GM21619 (cell line): ENCODE data around the gene CD247.
"Not testable (repeated sequence)": the region's sequence is repeated elsewhere in the genome, so short reads cannot be mapped to it uniquely, and the experiment has no call there.

ENCODE experiments used
- ATAC-seq: cut with Tn5 transposase; IDR thresholded peaks from one replicate; pipeline ENCODE4 v1.9.1; 2021; ENCODE audit not compliant: unreplicated experiment

The CD247 gene

GRCh38 chr1:167518331-167518700, at the start of gene CD247:
CD247 (minus strand) TSS chr1:167518529; CDS start chr1:167518465, 64 bp downstream.
- no peak for ATAC-seq

DNA sequence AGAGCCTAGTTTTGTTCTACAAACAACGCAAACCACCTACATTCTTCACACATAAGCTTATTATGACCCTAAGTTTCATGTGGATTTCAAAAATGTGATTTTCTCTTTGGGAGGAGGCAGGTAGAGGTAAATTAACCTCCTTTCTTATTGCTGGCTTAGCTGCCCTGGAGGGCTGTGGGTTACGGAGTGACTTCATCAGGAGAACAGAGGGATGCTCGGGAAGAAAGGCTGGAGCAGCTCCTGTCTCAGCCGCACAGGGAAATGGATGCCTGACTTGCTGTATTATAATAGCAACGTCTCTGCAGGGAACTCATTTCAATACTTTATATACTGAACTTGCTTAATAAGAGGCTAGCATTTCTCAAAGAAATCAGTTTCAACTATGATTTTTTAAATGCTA, 49.3 kb upstream of the CD247 start:
- ATAC-seq = no peak

DNA sequence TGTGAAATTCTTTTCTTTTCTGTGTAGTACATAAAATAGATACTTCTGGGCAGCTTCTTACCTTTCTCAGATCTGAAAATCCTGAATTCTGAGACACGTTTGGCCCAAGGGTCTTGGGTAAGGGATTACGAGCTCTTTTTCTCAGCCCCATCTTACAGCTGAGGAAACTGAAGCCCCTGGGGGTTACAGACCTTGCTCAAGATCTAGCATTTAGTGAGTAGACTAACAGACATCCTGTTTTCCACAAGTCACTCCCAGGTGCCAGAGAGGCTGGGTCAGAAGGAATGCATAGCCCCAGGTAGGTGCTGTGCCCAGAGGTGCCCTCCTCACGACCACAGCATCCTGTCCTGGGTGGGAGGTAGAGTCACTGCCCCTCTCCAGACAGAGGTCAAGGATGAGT, 48.4 kb upstream of the CD247 start:
- no peak for ATAC-seq

DNA sequence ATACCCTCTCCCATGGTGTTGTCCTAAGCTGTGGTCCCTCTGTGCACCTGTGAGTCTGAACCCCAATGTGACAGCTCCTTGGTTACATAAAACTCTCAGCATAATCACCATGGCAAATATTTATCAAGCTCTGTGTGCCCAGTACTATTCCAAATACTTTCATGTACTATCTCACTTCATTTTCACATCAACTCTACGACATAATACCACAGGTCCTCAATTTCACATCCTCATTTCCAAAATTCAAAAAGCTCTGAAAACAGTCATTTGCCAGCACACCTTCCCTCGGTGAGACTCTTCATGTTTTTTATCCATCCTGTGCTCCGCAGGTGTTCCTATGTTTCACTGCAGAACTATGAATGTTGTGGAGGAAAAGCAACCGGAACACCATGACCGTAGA, 47.6 kb upstream of the CD247 start:
- ATAC-seq = no peak

DNA sequence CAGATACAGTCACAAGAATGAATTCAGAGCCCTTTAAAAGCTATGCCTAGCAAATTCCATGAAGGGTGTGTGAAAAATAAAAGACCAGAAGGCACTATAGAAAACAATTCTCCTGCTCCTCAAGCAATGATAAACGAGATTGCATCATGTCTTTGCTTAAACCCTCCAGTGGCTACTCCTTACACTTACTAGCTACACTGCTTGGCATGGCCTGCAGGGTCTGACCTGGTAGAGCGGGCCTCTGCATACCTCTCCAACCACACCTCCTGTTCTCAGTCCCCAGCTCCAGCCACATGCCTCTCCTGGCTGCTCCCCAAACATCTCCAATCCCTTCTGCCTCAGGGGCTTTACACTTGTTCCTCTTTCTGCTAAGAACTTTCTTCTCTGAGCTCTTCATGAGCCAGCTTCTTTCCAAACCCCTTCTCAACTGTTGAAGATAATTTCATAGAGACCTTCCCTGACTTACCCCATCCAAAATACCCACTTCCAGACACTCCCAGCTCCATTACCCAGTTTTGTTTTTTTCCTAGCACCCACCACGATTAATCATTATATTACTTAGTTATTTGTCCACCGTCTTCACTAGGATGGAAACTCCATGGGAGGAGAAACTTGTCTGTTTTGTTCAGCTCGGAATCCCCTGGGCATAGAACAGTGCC, 46.4 kb upstream of the CD247 start:
- no peak for ATAC-seq

DNA sequence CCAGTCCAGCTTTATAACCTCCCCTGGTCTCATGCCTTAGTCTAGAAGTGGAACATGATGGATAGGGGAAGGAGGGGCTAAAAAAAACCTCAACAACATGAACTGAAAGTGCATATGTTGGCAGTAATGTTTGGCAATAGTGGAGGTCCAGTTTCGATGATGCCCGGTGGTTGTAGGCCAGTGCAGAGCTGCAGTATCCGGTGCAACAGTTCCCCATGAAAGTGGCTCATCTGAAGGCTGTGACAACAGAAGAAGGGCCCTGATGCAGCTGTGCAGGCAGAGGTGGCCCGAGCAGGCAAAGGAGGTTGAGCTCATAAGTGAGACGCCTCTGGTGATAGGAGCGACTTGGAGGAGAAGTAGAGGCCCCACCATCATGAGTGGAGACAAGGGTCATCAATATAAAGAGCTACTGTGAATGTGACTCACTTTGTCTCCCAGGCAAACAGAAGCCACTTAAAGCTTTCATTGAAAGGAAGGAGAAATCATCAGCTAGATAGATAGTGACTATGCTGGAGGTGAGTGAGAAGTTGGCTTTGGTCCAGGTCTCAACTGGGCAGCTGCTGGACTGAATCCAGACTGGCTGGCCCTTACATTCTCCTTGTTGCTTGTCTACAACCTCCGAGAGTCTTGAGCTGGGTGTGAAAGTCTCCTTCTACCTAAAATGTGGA, 45.4 kb upstream of the CD247 start:
- no peak for ATAC-seq

- no peak for ATAC-seq
Measured at GRCh38 chr1:167562702-167563101, 44.4 kb upstream of the CD247 start.

DNA sequence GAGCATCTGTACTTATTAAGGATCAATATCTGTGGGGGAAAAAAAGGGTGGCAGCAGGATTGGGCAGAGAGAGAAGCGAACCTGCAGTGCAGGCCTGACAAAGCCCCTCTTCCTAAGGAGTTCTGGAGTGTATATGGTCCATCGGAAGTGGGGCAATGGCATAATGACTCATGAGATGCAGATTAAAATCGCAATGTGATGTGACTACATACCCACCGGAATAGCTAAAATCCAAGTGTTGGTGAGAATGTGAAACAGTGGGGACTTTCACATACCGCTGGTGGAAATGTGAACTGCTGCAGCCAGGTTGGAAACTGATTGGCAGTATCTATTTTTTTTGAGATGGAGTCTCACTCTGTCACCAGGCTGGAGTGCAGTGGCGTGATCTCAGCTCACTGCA, 43.4 kb upstream of the CD247 start:
- no peak for ATAC-seq

- ATAC-seq = no peak
Measured at GRCh38 chr1:167555971-167556714, 37.8 kb upstream of the CD247 start.

DNA sequence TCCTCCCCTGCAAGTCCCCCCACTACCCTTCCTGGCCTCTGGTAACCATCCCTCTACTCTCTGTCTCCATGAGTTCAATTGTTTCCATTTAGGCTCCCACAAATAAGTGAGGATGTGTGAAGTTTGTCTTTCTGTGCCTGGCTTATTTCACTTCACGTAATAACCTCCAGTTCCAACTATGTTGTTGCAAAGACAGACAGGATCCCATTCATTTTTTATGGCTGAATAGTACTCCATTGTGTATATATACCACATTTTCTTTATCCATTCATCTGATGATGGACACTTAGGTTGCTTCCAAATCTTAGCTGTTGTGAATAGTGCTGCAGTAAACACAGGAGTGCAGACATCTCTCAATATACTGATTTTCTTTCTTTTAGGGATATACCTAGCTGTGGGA, 36.7 kb upstream of the CD247 start:
- not testable (repeated sequence) for ATAC-seq

GRCh38 chr1:167554028-167554779, 35.9 kb upstream of the CD247 start:
- ATAC-seq = peak; percentile 15

- ATAC-seq = peak; percentile 99
Measured at GRCh38 chr1:167553136-167554027, 35.1 kb upstream of the CD247 start, which contains the start of gene CREG1. CREG1 (minus strand) TSS chr1:167553762.

GRCh38 chr1:167551362-167551761, 33.0 kb upstream of the CD247 start:
- no peak for ATAC-seq

GRCh38 chr1:167548059-167548932, 30.0 kb upstream of the CD247 start:
- no peak for ATAC-seq

DNA sequence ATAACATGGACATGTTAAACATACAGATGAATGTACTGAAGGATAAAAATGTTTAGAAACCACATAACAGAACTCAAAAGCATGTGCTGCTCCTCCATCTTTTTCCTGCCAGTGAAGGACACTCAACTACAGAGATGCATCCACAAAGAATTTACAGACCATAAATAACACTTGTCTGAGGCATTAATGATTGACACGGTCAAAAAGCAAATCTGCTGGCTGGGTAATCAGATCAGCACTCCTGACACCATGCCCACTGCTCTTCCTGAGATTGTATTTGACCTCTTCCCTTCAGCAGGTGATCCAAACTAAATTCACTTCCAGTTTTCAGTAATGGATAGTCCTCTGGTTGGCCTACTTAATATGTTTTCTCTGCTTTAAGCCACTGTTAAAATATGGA, 28.6 kb upstream of the CD247 start:
- ATAC-seq = no peak

- no peak for ATAC-seq
Measured at GRCh38 chr1:167545349-167545748, 27.0 kb upstream of the CD247 start.

DNA sequence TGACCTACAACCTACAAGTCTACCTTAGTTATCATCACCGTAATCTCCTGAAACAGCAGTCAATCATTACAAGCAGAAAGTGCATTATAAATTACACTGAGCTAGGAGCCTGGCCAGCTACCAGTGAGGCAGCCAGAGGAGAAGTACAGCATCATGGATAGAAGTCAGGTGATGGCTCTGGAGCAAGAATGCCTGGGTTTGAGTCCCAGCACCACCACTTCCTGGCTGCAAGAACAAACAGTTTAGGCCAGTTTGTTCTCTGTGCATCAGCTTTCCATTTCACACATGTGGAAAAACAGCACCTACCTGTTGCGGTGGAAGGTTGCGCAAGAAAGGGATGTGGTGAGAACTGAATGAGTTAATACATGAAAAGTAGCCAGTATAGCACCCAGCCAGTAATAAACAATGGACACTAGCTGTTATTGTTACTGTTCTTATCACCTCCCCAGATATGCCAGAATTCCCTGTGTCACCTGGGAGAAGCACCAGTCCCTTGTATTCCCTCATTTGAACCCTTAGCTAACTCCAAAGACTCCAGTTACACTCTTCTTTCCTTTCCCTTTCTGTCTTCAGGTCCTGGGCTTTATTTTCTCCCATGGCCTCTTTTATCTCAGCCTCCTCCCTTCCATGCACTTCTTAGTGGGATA, 26.2 kb upstream of the CD247 start:
- no peak for ATAC-seq

DNA sequence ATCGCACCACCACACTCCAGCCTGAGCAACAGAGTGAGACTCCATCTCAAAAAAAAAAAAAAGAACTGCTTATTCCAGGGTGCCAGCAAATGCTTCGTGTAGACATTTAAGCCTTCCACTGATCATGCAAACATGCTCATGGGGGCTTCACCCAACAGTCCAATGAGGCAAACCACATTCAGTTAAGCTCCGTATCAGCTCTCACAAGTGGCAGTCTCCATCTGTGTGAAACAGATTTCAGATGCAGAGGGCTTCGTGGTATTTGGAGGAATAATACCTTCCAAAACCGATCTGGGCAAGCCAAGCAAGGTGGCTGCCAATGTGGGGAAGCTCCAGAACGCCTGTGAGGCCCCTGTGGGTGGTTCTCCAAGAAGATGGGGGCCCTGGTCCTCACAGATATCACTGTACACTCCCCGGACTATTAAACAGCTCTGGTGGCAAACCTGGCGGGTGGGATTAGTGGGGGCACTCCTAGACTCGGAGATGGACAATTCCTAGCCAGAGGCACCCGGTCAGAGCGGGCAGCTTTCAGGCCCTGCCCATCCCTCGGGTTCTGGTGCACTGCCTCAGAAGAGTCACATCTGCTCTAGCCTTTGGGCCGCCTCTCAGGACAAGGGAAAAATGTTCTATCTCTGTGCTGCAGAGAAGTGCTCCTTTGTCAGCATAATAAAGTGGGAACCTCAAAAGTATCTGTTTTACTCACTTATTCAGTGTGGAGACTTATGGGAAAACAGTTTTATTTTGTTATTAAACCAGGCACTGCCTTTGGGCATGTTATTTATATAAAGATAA, 25.1 kb upstream of the CD247 start:
- no peak for ATAC-seq
